Keratinocyte (primary cell): ENCODE results near the gene SCAPER. TPM values are rescaled to one million over a fixed set of nuclear protein-coding genes. Genes with fewer than 3 reads are reported as not detected.

ENCODE experiments used
- DNase-seq: peaks from one replicate; pipeline ENCODE4 v3.0.0-alpha.2; 2011; ENCODE audit warnings: low read depth, missing footprints, low spot score
- FAIRE-seq: peaks from 2 replicates; lab custom pipeline; 2011; peaks lifted over from hg19 to GRCh38; lab: Jason Lieb, UNC
- H2AFZ ChIP-seq: 2 replicates; pipeline ENCODE4 v1.6.0; 2012; ENCODE audit warnings: low read length, control low read depth, inconsistent platforms; ENCODE audit not compliant: control insufficient read depth
- H3K27ac ChIP-seq: 2 replicates; pipeline ENCODE4 v1.5.1; 2011; ENCODE audit warnings: low read length; ENCODE audit not compliant: control insufficient read depth, insufficient read depth
- H3K27me3 ChIP-seq: 3 replicates; pipeline ENCODE4 v1.6.0; 2011; ENCODE audit warnings: low read length; ENCODE audit not compliant: control insufficient read depth, insufficient read depth; ENCODE audit errors: extremely low read depth
- H3K36me3 ChIP-seq, 2 experiments: 2 replicates in 1 of 2; 3 replicates in 1 of 2; pipeline ENCODE4 v1.5.1; 2011; ENCODE audit warnings: low read length in 2 of 2, mild to moderate bottlenecking in 1 of 2; ENCODE audit not compliant: control insufficient read depth in 2 of 2, insufficient read depth in 2 of 2; ENCODE audit errors: extremely low read depth in 1 of 2
- H3K4me1 ChIP-seq: 3 replicates; pipeline ENCODE4 v1.5.1; 2011; ENCODE audit warnings: low read length; ENCODE audit not compliant: control insufficient read depth, insufficient read depth; ENCODE audit errors: extremely low read depth
- H3K4me2 ChIP-seq: 3 replicates; pipeline ENCODE4 v1.6.0; 2011; ENCODE audit warnings: low read depth, low read length; ENCODE audit not compliant: control insufficient read depth, insufficient read depth; ENCODE audit errors: extremely low read depth
- H3K4me3 ChIP-seq, 3 experiments: fragments of 200-600 bp in 1 of 3; sonication (generic) in 1 of 3; 2 replicates in 2 of 3; 3 replicates in 1 of 3; pipeline ENCODE4 v1.5.1; 2011 to 2016; ENCODE audit warnings: low read length in 3 of 3, mild to moderate bottlenecking in 3 of 3, control low read depth in 2 of 3, inconsistent platforms in 1 of 3, low read depth in 1 of 3, mixed read lengths in 1 of 3, mixed run types in 1 of 3, moderate library complexity in 1 of 3; ENCODE audit not compliant: control insufficient read depth in 2 of 3, insufficient read depth in 2 of 3; ENCODE audit errors: extremely low read depth in 1 of 3
- H3K79me2 ChIP-seq: 2 replicates; pipeline ENCODE4 v1.6.0; 2012; ENCODE audit warnings: low read length; ENCODE audit not compliant: control insufficient read depth, insufficient read depth
- H3K9ac ChIP-seq: 3 replicates; pipeline ENCODE4 v1.6.0; 2011; ENCODE audit warnings: low read length; ENCODE audit not compliant: control insufficient read depth, insufficient read depth; ENCODE audit errors: extremely low read depth
- H3K9me1 ChIP-seq: 3 replicates; pipeline ENCODE4 v1.6.0; 2011; ENCODE audit warnings: low read length; ENCODE audit not compliant: control insufficient read depth, insufficient read depth; ENCODE audit errors: extremely low read depth
- H3K9me3 ChIP-seq: 2 replicates; pipeline ENCODE4 v1.5.1; 2012; ENCODE audit warnings: low read depth, low read length; ENCODE audit not compliant: control insufficient read depth
- H4K20me1 ChIP-seq: 3 replicates; pipeline ENCODE4 v1.6.0; 2011; ENCODE audit warnings: low read length; ENCODE audit not compliant: control insufficient read depth, insufficient read depth; ENCODE audit errors: extremely low read depth
- CTCF ChIP-seq, 3 experiments: IDR thresholded peaks in 1 of 3; conservative IDR thresholded peaks in 1 of 3; optimal IDR thresholded peaks in 1 of 3; 2 replicates in 2 of 3; 3 replicates in 1 of 3; pipeline versions ENCODE3 to v1.5.1; 2011; ENCODE audit warnings: low read length in 3 of 3, mild to moderate bottlenecking in 3 of 3, moderate library complexity in 2 of 3, control low read depth in 1 of 3, inconsistent platforms in 1 of 3; ENCODE audit not compliant: insufficient read depth in 2 of 3; ENCODE audit errors: extremely low read depth in 1 of 3
- EZH2 ChIP-seq: IDR thresholded peaks from one replicate; pipeline ENCODE4 v1.6.1; 2012; ENCODE audit warnings: inconsistent platforms, mild to moderate bottlenecking, low read length, moderate library complexity
- dilution Hi-C: fragments of 300-500 bp; cut with MboI; formaldehyde crosslinking; loops from one replicate; pipeline ENCODE4 v1.7.0; 2020; ENCODE audit warnings: low sequenced_read_pairs; ENCODE audit not compliant: extremely low pct_ligation_motif_present
- polyA plus RNA-seq, 5 experiments: library from polyadenylated mRNA; depleted of rRNA in 3 of 5; stranded (reverse) in 3 of 5; stranded (forward) in 1 of 5; unstranded in 1 of 5; fragments of >200 nt; gene quantifications; 1 replicate in 1 of 5; 2 replicates in 3 of 5; 3 replicates in 1 of 5; pipeline versions ENCODE4 v1.2.1 to v1.2.3, GENCODE V29; 2011 to 2012; ENCODE audit warnings: missing spikeins in 2 of 5, low read depth in 1 of 5, low replicate concordance in 1 of 5

SCAPER gene
- polyA plus RNA-seq, 1 donor (not counting 4 experiments of a cell fraction or from before 2014, with no cell fraction given), result 5.2 TPM

DNA sequence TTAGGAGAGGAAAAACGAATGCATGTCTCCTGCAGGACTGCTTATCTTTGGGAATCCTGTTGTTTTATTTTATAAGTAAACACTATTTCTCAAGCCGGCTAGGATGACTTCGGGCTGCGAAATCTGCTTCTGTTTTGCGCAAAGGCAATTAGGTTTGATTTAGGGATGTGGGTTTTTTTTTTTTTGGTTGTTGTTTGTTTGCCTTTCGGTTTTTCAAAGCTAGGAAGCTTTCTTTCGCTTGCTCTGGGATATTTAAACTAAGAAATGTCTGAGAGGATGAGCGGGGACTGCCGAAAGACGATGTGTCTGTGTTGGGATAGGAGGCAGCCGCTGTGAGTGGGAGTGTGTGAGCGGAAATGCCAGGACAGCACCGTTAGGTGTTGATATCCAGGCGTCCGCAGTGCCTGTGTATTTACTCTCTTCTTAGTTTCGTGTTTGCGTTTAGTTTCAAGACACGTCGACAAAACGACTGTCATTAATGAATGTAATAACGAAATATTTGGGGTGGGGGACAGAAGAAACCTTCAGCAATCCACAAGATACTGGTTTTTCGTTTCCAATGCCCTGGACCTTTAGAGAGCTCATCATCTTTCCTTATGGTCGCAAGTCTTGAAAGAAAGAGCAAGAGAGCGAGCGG lies 568.0 kb downstream of the SCAPER start:
- H3K9me1 ChIP-seq, result no peaks in the 10 kb centered on the region
- peaks cover 83% of the 10 kb centered on the region for H3K27me3 ChIP-seq
- dilution Hi-C loops, result no loop called here
- H3K9me3 ChIP-seq, result peaks cover 4% of the 10 kb centered on the region
- no peak overlapping the region for H2AFZ ChIP-seq
- H3K79me2 ChIP-seq, result no peaks in the 10 kb centered on the region
- H3K27ac ChIP-seq, result no peak overlapping the region
- H3K4me2 ChIP-seq, result peak overlapping the region; percentile 51
- H3K9ac ChIP-seq, result no peak overlapping the region
- H3K4me1 ChIP-seq, result peaks cover 16% of the 10 kb centered on the region
- H3K36me3 ChIP-seq, result no peaks in the 10 kb centered on the region
- peaks cover 5% of the 10 kb centered on the region for H4K20me1 ChIP-seq
- FAIRE-seq (no peak), DNase-seq (no peak)
- H3K4me3 ChIP-seq, result peak overlapping the region in 1 of 3 experiments; percentile 52
- no peak for TF ChIP-seq CTCF (optimal IDR thresholded peaks at IDR 0.05 in 1 of 3, IDR thresholded peaks at IDR 0.05 in 1 of 3, conservative IDR thresholded peaks at IDR 0.05 in 1 of 3; ENCODE audit: extremely low read depth in 1 of 3, insufficient read depth in 2 of 3, low read length in 3 of 3)
- TF ChIP-seq EZH2, result peak; percentile 8

GRCh38 chr15:76336254-76337058 lies 568.7 kb downstream of the SCAPER start, which contains the start of gene ISL2:
ISL2 (plus strand) TSS chr15:76336773; CDS start chr15:76336884, 111 bp downstream.
- Histone ChIP-seq H3K9ac (no peak within 1 kb of the TSS), H3K79me2 (no peaks in the 10 kb centered on the region), H3K4me1 (peaks cover 16% of the 10 kb centered on the region), H3K27ac (no peak within 1 kb of the TSS), H3K9me3 (peaks cover 4% of the 10 kb centered on the region), H2AFZ (no peak within 1 kb of the TSS), H3K36me3 (no peaks in the 10 kb centered on the region), H3K27me3 (peaks cover 76% of the 10 kb centered on the region), H3K9me1 (no peaks in the 10 kb centered on the region), H3K4me3 (peak within 1 kb of the TSS in 2 of 3 experiments; percentile 6 to 52), H3K4me2 (peak within 1 kb of the TSS; percentile 51), H4K20me1 (peaks cover 5% of the 10 kb centered on the region)
- no peak for TF ChIP-seq CTCF (optimal IDR thresholded peaks at IDR 0.05 in 1 of 3, IDR thresholded peaks at IDR 0.05 in 1 of 3, conservative IDR thresholded peaks at IDR 0.05 in 1 of 3; ENCODE audit: extremely low read depth in 1 of 3, insufficient read depth in 2 of 3, low read length in 3 of 3)
- no peak for TF ChIP-seq EZH2
- no peak for DNase-seq
- FAIRE-seq, result no peak
- dilution Hi-C loops, result no loop called here
